ENCODE data around the gene MON1A. TPM values are rescaled to one million over a fixed set of nuclear protein-coding genes. Genes with fewer than 3 reads are reported as not detected.

MON1A gene
- total RNA-seq, 4 donors from 2014 or later: 9.9 to 19.1 (median 15.7) TPM

DNA sequence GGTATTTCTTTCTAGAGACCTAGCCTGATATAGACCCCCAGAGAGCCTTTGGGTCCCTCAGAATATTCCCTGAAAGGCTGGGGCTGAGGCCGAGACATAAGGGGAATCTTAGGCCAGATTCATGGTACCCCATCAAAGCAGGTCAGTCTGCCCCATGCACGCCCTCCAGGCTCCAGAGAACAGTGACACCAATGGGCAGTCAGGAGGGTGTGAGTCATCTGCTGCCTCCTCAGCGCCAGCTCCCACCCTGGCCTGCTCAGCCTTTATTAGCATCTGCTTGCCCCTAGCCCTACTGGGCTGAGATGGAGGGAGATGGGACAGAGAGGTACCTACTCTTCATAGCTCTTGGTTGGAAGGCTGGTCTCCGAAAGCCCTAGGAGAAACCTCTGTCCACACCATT, 45.6 kb downstream of the MON1A start:
- no peak overlapping the region for H3K27ac ChIP-seq (replicated peaks in 1 of 4)
- H3K36me3 ChIP-seq: no peaks in the 10 kb centered on the region
- intact Hi-C loops (cut with DNase I): no loop called here
- peaks cover 19 to 24% (median 23%) of the 10 kb centered on the region in 4 donors for H3K4me1 ChIP-seq
- WGBS: 87% methylated on average over 4 of the region's 4 CpGs
- no peaks in the 10 kb centered on the region for H3K27me3 ChIP-seq
- DNase-seq (ENCODE audit: extremely low spot score): no peak
- no peaks in the 10 kb centered on the region for H3K9me3 ChIP-seq
- H3K4me3 ChIP-seq: no peak overlapping the region
- TF ChIP-seq POLR2AphosphoS5 (IDR thresholded peaks at IDR 0.05) (no peak), POLR2A (IDR thresholded peaks at IDR 0.05; ENCODE audit: low read depth) (no peak), EP300 (IDR thresholded peaks at IDR 0.05) (no peak)
- TF ChIP-seq, protein P1, sequence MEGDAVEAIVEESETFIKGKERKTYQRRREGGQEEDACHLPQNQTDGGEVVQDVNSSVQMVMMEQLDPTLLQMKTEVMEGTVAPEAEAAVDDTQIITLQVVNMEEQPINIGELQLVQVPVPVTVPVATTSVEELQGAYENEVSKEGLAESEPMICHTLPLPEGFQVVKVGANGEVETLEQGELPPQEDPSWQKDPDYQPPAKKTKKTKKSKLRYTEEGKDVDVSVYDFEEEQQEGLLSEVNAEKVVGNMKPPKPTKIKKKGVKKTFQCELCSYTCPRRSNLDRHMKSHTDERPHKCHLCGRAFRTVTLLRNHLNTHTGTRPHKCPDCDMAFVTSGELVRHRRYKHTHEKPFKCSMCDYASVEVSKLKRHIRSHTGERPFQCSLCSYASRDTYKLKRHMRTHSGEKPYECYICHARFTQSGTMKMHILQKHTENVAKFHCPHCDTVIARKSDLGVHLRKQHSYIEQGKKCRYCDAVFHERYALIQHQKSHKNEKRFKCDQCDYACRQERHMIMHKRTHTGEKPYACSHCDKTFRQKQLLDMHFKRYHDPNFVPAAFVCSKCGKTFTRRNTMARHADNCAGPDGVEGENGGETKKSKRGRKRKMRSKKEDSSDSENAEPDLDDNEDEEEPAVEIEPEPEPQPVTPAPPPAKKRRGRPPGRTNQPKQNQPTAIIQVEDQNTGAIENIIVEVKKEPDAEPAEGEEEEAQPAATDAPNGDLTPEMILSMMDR (IDR thresholded peaks at IDR 0.05): no peak

DNA sequence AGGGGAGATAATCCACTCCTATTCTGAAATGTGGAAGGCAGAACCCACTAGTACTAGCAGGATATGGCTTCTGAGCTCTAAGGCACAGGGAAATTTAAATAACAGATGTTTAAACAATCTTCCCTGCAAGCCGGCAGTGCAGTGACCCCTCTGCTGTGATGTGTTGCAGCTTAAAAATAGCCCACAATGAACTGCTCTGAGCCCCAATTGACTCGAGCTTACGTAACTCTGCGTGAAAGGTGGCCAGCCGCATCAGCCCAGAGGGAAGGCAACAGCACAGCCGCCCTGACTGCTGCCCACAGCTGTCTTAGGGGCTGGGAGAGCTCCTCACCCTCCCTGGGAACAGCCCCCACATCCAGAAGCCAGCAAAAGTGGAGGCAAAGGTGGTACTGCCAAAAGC, 47.4 kb downstream of the MON1A start:
- H3K27me3 ChIP-seq: no peaks in the 10 kb centered on the region
- TF ChIP-seq, protein P1 (IDR thresholded peaks at IDR 0.05): no peak
- peak in 1 of 2 donors; percentile 33 for TF ChIP-seq POLR2AphosphoS5 (IDR thresholded peaks at IDR 0.05)
- no peaks in the 10 kb centered on the region for H3K36me3 ChIP-seq
- H3K4me1 ChIP-seq: peaks cover 19 to 24% (median 23%) of the 10 kb centered on the region in 4 donors
- no peak overlapping the region for H3K4me3 ChIP-seq
- intact Hi-C loops (cut with DNase I): no loop called here
- DNase-seq (ENCODE audit: extremely low spot score): no peak
- peak overlapping the region in 2 of 4 donors; percentile 35 to 39 for H3K27ac ChIP-seq (replicated peaks in 1 of 4)
- WGBS: 3% methylated on average over 6 of the region's 6 CpGs
- H3K9me3 ChIP-seq: no peaks in the 10 kb centered on the region

DNA sequence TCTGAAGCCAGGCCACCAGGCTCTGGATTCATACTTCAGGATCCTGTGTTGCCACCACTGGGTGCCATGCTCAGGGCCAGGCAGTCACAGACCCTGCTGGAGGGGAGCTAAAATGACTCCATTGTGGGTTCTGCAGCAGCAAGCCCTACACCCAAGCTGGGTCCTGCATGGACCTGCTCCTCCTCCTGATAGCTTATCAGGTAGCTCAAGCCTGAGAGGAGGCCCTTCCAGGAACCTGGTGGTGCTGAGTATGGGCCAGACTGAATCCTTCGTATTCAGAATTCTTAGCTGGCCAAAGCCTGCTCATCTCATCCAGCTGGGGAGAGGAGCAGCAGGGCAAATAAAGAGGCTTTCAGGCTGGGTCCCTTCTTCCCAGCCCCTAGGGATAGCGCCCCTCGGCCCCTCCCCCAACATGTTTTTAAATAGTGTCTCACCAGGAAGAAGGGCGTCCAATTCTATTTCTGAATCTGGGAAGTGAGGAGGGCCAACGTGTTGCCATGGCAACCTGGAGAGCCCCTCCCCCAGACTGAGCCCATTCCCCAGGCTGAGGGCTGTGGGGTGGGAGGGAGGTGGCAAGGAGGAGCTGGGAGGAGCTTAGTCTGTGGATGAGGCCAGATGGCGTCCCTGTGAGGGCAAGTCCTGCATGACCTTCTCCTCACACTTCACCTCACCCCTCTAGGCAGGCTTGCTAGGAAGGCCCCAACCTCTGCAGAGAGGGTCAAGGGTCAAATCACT, 48.9 kb downstream of the MON1A start:
- DNase-seq (ENCODE audit: extremely low spot score): no peak
- H3K27me3 ChIP-seq: no peaks in the 10 kb centered on the region
- WGBS: 35% methylated on average over 3 of the region's 6 CpGs
- H3K36me3 ChIP-seq: no peaks in the 10 kb centered on the region
- TF ChIP-seq POLR2A (IDR thresholded peaks at IDR 0.05; ENCODE audit: low read depth) (no peak), EP300 (IDR thresholded peaks at IDR 0.05) (no peak), POLR2AphosphoS5 (IDR thresholded peaks at IDR 0.05) (no peak)
- TF ChIP-seq, protein P1 (IDR thresholded peaks at IDR 0.05): no peak
- H3K4me1 ChIP-seq: peaks cover 19 to 24% (median 23%) of the 10 kb centered on the region in 4 donors
- no peak overlapping the region for H3K4me3 ChIP-seq
- H3K9me3 ChIP-seq: no peaks in the 10 kb centered on the region
- intact Hi-C loops (cut with DNase I): no loop called here
- no peak overlapping the region for H3K27ac ChIP-seq (replicated peaks in 1 of 4)

DNA sequence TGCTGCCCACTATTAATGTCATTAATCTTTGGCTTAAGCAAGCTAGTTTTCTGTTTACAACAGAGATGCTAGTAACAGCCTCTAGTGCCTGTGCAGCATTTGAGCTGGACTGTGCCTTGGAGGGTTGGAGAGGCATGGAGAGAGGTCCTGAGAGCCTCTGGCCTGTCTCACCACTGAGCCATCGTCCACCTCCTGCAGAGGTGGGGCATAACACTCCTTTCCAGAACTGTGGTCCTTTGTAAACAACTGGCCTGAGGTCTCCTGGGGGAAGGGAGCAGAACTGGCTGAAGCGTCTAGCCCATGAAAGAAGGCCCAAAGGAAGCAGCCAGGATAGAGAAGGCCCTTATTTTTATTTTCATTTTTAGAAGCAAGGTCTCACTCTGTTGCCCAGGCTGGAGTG, 49.9 kb downstream of the MON1A start:
- WGBS: 46% methylated on average over 2 of the region's 2 CpGs
- Histone ChIP-seq H3K4me3 (no peak overlapping the region), H3K27me3 (no peaks in the 10 kb centered on the region), H3K9me3 (no peaks in the 10 kb centered on the region), H3K36me3 (no peaks in the 10 kb centered on the region), H3K27ac (replicated peaks in 1 of 4) (no peak overlapping the region), H3K4me1 (peaks cover 19 to 24% (median 23%) of the 10 kb centered on the region in 4 donors)
- intact Hi-C loops (cut with DNase I): no loop called here
- DNase-seq (ENCODE audit: extremely low spot score): no peak
- TF ChIP-seq EP300 (IDR thresholded peaks at IDR 0.05) (no peak), POLR2AphosphoS5 (IDR thresholded peaks at IDR 0.05) (no peak), POLR2A (IDR thresholded peaks at IDR 0.05; ENCODE audit: low read depth) (no peak)
- TF ChIP-seq, protein P1 (IDR thresholded peaks at IDR 0.05): no peak

DNA sequence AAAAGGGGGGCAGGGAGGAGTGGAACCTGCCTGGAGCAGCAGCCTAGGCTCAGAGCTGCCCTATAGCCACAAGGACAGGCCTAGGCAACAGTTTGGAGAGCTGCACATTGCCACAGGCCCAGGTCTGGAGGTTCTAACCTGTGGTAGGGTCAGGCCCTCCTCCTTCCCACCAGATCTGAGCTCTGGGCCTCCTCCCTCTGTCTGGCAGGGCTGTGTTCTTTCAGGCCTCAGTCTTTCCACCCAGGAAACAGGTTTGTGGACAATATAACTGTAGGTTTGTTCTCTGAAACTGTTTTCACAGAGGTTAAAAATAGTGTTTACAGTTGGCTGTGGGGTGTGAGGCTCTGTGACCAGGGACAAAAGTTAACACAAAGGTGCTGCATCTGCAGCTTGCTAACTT, 50.9 kb downstream of the MON1A start:
- Histone ChIP-seq H3K4me1 (peaks cover 19 to 24% (median 23%) of the 10 kb centered on the region in 4 donors), H3K9me3 (no peaks in the 10 kb centered on the region), H3K27ac (replicated peaks in 1 of 4) (no peak overlapping the region), H3K4me3 (no peak overlapping the region), H3K27me3 (no peaks in the 10 kb centered on the region), H3K36me3 (no peaks in the 10 kb centered on the region)
- intact Hi-C loops (cut with DNase I): no loop called here
- TF ChIP-seq POLR2AphosphoS5 (IDR thresholded peaks at IDR 0.05) (no peak), POLR2A (IDR thresholded peaks at IDR 0.05; ENCODE audit: low read depth) (no peak), EP300 (IDR thresholded peaks at IDR 0.05) (no peak)
- TF ChIP-seq, protein P1 (IDR thresholded peaks at IDR 0.05): no peak
- no peak for DNase-seq (ENCODE audit: extremely low spot score)
